ENCODE data around the gene A4GALT. TPM values are rescaled to one million over a fixed set of nuclear protein-coding genes. Genes with fewer than 3 reads are reported as not detected.
A peak's percentile ranks its signal among the peaks of the same experiment; 100 is the strongest.

The A4GALT gene
- total and polyA plus RNA-seq, 2 of the 13 experiments (the other 11 are each of a cell fraction or from before 2014, with no cell fraction given): 0.09 to 1.1 TPM

- H4K20me1 ChIP-seq (ENCODE audit: insufficient read depth, low read length): no peaks in the 10 kb centered on the region
- H3K79me2 ChIP-seq (ENCODE audit: insufficient read depth, low read length): no peaks in the 10 kb centered on the region
- BruUV-seq (replicated peaks): no TSS peak
- H3K4me3 ChIP-seq (replicated peaks in 1 of 3; ENCODE audit: insufficient read depth in 1 of 3, low read depth in 2 of 3, low read length in 3 of 3): no peak overlapping the region
- ChIA-PET CTCF (ENCODE audit: low intra/inter-chr PET ratio, low total read pairs) (no interaction called here), POLR2A (interaction anchor here (0.7 kb wide), 1 partner anchor 37 kb away, joined by 3 read pairs; no protein-coding TSS in a partner anchor)
- H3K27ac ChIP-seq (ENCODE audit: extremely low read length, insufficient read depth, low read length): no peak overlapping the region
- H3K4me1 ChIP-seq (ENCODE audit: insufficient read depth, low read length): peaks cover 37% of the 10 kb centered on the region
- H2AFZ ChIP-seq (ENCODE audit: low read length): no peak overlapping the region
- peak overlapping the region; percentile 28 for H3K4me2 ChIP-seq (ENCODE audit: low read depth, low read length)
- no peaks in the 10 kb centered on the region for H3K27me3 ChIP-seq (ENCODE audit: control insufficient read depth in 1 of 2, insufficient read depth in 2 of 2, low read length in 2 of 2)
- no peaks in the 10 kb centered on the region for H3K36me3 ChIP-seq (replicated peaks in 1 of 2; ENCODE audit: control insufficient read depth in 1 of 2, insufficient read depth in 2 of 2, low read length in 2 of 2)
- peak; percentile 44 for DNase-seq (ENCODE audit: low spot score)
- H3K9ac ChIP-seq (ENCODE audit: insufficient read depth, low read depth, low read length): no peak overlapping the region
- intact Hi-C loops (cut with micrococcal nuclease; ENCODE audit: unreplicated experiment): no loop called here
- in situ Hi-C loops (cut with HindIII; ENCODE audit: extremely low pct_ligation_motif_present, low pct_unique_long_range_greater_than_20kb): no loop called here
- FAIRE-seq: no peak
- ATAC-seq: peak; percentile 55; the same call in 1 of the 3 replicates
- whole genome bisulfite sequencing (ENCODE audit: low lambda C conversion rate): 0% methylated on average over 2 of the region's 2 CpGs
- peaks cover 9% of the 10 kb centered on the region; the same call in 1 of the 2 replicates for H3K9me3 ChIP-seq (ENCODE audit: low read length)
- no peak for TF ChIP-seq GATA4 (IDR thresholded peaks at IDR 0.05; ENCODE audit: borderline replicate concordance, low read depth)
- TF ChIP-seq, protein P1, sequence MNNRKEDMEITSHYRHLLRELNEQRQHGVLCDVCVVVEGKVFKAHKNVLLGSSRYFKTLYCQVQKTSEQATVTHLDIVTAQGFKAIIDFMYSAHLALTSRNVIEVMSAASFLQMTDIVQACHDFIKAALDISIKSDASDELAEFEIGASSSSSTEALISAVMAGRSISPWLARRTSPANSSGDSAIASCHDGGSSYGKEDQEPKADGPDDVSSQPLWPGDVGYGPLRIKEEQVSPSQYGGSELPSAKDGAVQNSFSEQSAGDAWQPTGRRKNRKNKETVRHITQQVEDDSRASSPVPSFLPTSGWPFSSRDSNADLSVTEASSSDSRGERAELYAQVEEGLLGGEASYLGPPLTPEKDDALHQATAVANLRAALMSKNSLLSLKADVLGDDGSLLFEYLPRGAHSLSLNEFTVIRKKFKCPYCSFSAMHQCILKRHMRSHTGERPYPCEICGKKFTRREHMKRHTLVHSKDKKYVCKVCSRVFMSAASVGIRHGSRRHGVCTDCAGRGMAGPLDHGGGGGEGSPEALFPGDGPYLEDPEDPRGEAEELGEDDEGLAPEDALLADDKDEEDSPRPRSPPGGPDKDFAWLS (CRISPR knock-in tag; IDR thresholded peaks at IDR 0.05; ENCODE audit: borderline replicate concordance): no peak
- no peak for TF ChIP-seq DMAP1 (CRISPR knock-in tag; IDR thresholded peaks at IDR 0.05)
- peak; percentile 62; the same call in 1 of the 2 replicates for TF ChIP-seq RFXAP (CRISPR knock-in tag; IDR thresholded peaks at IDR 0.05; ENCODE audit: borderline replicate concordance)
- peak; percentile 27; the same call in 1 of the 2 replicates for TF ChIP-seq HNF4A (CRISPR knock-in tag; IDR thresholded peaks at IDR 0.05)
- TF ChIP-seq HDAC6 (IDR thresholded peaks at IDR 0.05; ENCODE audit: low read depth, low read length): no peak
- no peak for TF ChIP-seq NR1H2 (CRISPR knock-in tag; IDR thresholded peaks at IDR 0.05; ENCODE audit: borderline replicate concordance, low read depth)
- TF ChIP-seq ATF3 (CRISPR knock-in tag; IDR thresholded peaks at IDR 0.05): no peak
- no peak for TF ChIP-seq GTF3A (CRISPR knock-in tag; conservative IDR thresholded peaks at IDR 0.05)
- TF ChIP-seq PTBP1 (IDR thresholded peaks at IDR 0.05; ENCODE audit: low read depth, low read length, poor library complexity, severe bottlenecking): no peak
- TF ChIP-seq CREB1 (IDR thresholded peaks at IDR 0.05): no peak
- TF ChIP-seq CREB1 (CRISPR knock-in tag; IDR thresholded peaks at IDR 0.05): 0 out of 2 replicates have a peak, but pooled peaks have one; percentile 19
- TF ChIP-seq TBX3 (IDR thresholded peaks at IDR 0.05; ENCODE audit: borderline replicate concordance): no peak
- no peak for TF ChIP-seq ASH2L (IDR thresholded peaks at IDR 0.05; ENCODE audit: insufficient read length, low read depth, low read length)
- no peak for TF ChIP-seq ZSCAN9 (CRISPR knock-in tag; IDR thresholded peaks at IDR 0.05; ENCODE audit: borderline replicate concordance)
- no peak for TF ChIP-seq NONO (IDR thresholded peaks at IDR 0.05)
- no peak for TF ChIP-seq NONO (CRISPR knock-in tag; conservative IDR thresholded peaks at IDR 0.05)
- no peak for TF ChIP-seq ZNF567 (CRISPR knock-in tag; IDR thresholded peaks at IDR 0.05; ENCODE audit: borderline replicate concordance)
- TF ChIP-seq, protein P2, sequence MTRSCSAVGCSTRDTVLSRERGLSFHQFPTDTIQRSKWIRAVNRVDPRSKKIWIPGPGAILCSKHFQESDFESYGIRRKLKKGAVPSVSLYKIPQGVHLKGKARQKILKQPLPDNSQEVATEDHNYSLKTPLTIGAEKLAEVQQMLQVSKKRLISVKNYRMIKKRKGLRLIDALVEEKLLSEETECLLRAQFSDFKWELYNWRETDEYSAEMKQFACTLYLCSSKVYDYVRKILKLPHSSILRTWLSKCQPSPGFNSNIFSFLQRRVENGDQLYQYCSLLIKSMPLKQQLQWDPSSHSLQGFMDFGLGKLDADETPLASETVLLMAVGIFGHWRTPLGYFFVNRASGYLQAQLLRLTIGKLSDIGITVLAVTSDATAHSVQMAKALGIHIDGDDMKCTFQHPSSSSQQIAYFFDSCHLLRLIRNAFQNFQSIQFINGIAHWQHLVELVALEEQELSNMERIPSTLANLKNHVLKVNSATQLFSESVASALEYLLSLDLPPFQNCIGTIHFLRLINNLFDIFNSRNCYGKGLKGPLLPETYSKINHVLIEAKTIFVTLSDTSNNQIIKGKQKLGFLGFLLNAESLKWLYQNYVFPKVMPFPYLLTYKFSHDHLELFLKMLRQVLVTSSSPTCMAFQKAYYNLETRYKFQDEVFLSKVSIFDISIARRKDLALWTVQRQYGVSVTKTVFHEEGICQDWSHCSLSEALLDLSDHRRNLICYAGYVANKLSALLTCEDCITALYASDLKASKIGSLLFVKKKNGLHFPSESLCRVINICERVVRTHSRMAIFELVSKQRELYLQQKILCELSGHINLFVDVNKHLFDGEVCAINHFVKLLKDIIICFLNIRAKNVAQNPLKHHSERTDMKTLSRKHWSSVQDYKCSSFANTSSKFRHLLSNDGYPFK (CRISPR knock-in tag; IDR thresholded peaks at IDR 0.05; ENCODE audit: borderline replicate concordance): no peak
- TF ChIP-seq TCF12 (IDR thresholded peaks at IDR 0.05): no peak
- TF ChIP-seq TCF12 (CRISPR knock-in tag; IDR thresholded peaks at IDR 0.05): no peak
- no peak for TF ChIP-seq SALL1 (CRISPR knock-in tag; IDR thresholded peaks at IDR 0.05)
- no peak for TF ChIP-seq TEAD2 (CRISPR knock-in tag; IDR thresholded peaks at IDR 0.05)
These were observed 46.7 kb downstream of the A4GALT start for GRCh38 chr22:42673898-42674401.

All from HepG2 (cell line).